Subcutaneous abdominal adipose tissue (tissue), 5 donors: ENCODE data around the gene POLR3E.

ENCODE experiments used
- H3K27ac ChIP-seq: one replicate; pipeline ENCODE4 v1.7.0; 2013; ENCODE audit warnings: low read depth, mild to moderate bottlenecking, inconsistent platforms, low read length, moderate library complexity
- H3K27me3 ChIP-seq, 5 donors: one replicate each; pipeline ENCODE4 v1.7.0; 2013; ENCODE audit warnings: low read length in 5 of 5, inconsistent platforms in 1 of 5; ENCODE audit not compliant: control insufficient read depth in 5 of 5, insufficient read depth in 4 of 5
- H3K36me3 ChIP-seq, 5 donors: one replicate each; pipeline ENCODE4 v1.7.0; 2013; ENCODE audit warnings: low read length in 5 of 5; ENCODE audit not compliant: control insufficient read depth in 5 of 5, insufficient read depth in 5 of 5
- H3K4me1 ChIP-seq, 5 donors: one replicate each; pipeline ENCODE4 v1.7.0; 2013; ENCODE audit warnings: low read length in 5 of 5, mild to moderate bottlenecking in 3 of 5, moderate library complexity in 1 of 5; ENCODE audit not compliant: control insufficient read depth in 5 of 5, insufficient read depth in 5 of 5
- H3K4me3 ChIP-seq, 5 donors: one replicate each; pipeline ENCODE4 v1.7.0; 2013; ENCODE audit warnings: low read length in 5 of 5, low read depth in 1 of 5
- H3K9ac ChIP-seq, 5 donors: one replicate each; pipeline ENCODE4 v1.7.0; 2013; ENCODE audit warnings: low read length in 5 of 5, mild to moderate bottlenecking in 4 of 5, moderate library complexity in 3 of 5
- H3K9me3 ChIP-seq, 5 donors: one replicate each; pipeline ENCODE4 v1.7.0; 2013; ENCODE audit warnings: low read length in 5 of 5; ENCODE audit not compliant: control insufficient read depth in 5 of 5
- donor health status: healthy.
- donor health status: healthy.
- donor health status: healthy.
- donor health status: healthy.
- donor health status: healthy.

The POLR3E gene

DNA sequence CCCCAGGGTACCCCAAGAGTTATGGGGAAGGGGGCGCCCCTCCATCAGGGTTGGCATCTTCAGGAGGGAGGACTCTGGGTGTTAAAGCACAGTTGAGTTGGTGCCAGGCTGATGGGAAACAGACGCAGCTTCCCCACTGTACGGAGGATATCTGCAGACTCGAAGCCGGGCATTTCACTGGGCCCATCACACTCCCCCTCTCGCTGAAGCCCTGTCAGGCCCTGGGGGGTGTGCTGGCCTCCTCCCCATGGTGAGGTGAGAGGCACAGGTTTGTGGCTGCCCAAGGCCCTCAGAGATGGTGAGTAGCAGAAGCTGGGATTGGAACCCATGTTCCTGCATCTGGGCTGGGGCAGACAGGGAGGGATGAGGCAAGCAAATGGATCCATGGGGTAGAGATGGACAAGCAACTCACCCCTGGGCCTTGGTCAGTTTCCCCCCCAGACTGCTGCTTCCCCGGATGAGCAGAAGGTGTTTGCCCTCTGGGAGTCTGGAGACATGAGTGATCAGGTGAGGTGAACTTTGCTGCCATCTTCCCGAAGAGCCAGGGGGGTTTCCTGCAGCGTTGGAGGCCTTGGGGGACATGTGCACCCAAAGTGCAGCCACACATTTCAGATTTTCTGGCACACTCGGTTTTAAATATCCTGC, 31.0 kb downstream of the POLR3E start:
- H3K9ac ChIP-seq, result peak overlapping the region in 1 of 5 donors; percentile 14

DNA sequence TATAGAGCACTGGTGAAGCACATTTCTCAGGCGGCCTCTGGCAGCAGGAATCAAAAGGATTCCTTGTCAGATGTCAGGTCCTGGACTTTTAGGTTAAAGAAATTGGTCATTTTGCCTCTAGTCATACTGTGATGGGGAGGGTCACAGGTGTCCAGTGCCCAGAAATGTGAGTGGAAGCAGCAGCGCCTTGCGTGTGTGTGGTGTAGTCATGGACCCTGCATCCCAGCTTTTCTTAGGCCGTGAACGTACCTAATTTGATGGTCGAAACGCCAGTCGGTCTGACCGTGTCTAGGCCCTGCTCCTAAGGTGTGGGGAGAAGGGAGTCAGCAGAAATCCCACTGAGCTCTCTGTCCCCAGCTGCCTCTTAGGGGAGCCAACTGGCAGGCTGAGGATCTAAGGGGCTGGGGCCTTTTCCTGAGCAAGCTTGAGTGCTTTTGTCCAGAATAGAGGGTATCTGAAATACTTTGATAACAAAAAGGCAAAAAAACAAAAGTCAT, 32.0 kb downstream of the POLR3E start:
- Histone ChIP-seq H3K4me1 (peaks cover 0 to 11% (median 7%) of the 10 kb centered on the region in 5 donors), H3K9ac (no peak overlapping the region), H3K27me3 (no peaks in the 10 kb centered on the region), H3K36me3 (peaks cover 20 to 81% (median 67%) of the 10 kb centered on the region in 5 donors), H3K4me3 (no peak overlapping the region), H3K27ac (no peak overlapping the region), H3K9me3 (no peaks in the 10 kb centered on the region)

More for the DNA sequence above, 31.0 kb downstream of the POLR3E start:
- H3K36me3 ChIP-seq, result peaks cover 14 to 84% (median 64%) of the 10 kb centered on the region in 5 donors
- H3K27me3 ChIP-seq, result no peaks in the 10 kb centered on the region
- no peak overlapping the region for H3K4me3 ChIP-seq
- no peak overlapping the region for H3K27ac ChIP-seq
- H3K4me1 ChIP-seq, result peaks cover 0 to 11% (median 7%) of the 10 kb centered on the region in 5 donors
- H3K9me3 ChIP-seq, result no peaks in the 10 kb centered on the region

DNA sequence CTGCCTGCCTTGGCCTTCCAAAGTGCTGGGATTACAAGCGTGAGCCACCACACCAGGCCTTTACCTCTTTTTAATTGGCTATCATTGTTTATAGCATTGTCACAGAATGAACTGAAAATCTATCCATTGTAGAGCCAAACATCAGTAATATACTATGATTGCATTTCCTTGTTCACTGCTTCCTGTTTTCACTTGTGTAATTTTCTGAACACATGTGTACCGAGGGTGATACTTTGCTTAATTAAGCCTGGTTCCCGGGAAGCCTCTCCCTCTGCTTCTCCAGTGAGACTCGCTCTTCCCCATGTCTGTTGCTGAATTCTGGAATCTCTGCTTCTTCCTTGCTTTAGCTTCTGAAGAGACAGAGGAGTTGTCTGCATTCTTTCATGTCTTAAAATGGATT, 33.1 kb downstream of the POLR3E start:
- no peak overlapping the region for H3K27ac ChIP-seq
- H3K9ac ChIP-seq, result no peak overlapping the region
- H3K9me3 ChIP-seq, result no peaks in the 10 kb centered on the region

DNA sequence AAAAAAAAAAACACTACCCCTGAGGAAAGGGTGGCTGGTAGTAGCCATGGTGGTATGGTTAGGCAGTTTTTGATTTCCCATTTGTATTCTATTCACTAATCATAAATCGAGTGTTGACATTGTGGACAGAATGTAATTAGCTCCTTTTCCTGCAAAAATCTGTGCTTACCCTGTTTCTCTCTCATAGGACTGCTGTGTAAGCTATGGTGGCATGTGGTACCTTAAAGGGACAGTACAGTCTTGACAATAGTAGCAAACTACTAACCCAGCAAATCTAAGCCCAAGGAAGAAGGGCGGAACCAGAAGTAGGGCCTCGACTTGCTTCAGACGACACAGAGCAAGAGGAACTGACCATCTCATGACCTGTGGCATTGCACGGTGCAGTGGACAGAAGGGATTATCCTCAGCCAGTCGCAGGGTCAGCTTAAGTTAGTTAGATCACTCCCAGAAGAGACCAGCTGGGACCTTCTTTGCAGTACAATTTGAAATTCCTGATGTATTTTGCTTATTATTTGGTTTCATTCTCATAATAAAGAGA, 36.3 kb downstream of the POLR3E start:
- Histone ChIP-seq H3K9me3 (peaks cover 0 to 9% (median 5%) of the 10 kb centered on the region in 5 donors), H3K36me3 (peaks cover 38 to 59% (median 46%) of the 10 kb centered on the region in 5 donors), H3K4me1 (peaks cover 0 to 6% (median 0%) of the 10 kb centered on the region in 5 donors), H3K27ac (no peak overlapping the region), H3K9ac (no peak overlapping the region), H3K4me3 (no peak overlapping the region), H3K27me3 (no peaks in the 10 kb centered on the region)

More for the DNA sequence above, 33.1 kb downstream of the POLR3E start:
- Histone ChIP-seq H3K27me3 (no peaks in the 10 kb centered on the region), H3K36me3 (peaks cover 28 to 81% (median 66%) of the 10 kb centered on the region in 5 donors), H3K4me3 (no peak overlapping the region), H3K4me1 (peaks cover 0 to 11% (median 7%) of the 10 kb centered on the region in 5 donors)

DNA sequence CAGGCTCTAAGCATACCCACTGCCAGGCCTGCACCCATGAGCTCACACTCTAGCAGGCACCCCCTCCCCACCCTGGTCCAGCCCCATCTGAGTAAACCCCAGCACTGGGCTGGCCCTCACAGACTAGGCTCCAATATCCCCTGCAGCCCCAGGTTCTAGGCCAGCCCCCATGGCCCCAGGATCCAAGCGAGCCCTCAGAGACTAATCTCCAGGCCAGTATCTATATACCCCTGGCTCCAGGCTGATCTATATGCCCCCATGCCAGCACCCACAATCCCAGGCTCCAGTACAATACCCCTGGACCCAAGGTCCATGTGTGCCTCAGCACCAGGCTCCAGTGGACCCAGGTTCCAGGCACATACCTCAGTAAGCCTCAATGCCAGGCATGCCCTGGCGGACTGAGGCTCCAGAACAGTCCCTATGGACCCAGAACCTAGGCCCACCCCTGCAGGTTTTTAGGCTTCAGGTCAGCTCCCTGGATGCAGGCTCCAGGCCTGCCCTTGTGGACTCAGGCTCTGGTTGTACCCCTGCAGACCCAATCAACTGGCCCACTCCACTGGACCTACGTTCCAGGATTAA, 38.5 kb downstream of the POLR3E start:
- peaks cover 37 to 47% (median 38%) of the 10 kb centered on the region in 5 donors for H3K36me3 ChIP-seq

DNA sequence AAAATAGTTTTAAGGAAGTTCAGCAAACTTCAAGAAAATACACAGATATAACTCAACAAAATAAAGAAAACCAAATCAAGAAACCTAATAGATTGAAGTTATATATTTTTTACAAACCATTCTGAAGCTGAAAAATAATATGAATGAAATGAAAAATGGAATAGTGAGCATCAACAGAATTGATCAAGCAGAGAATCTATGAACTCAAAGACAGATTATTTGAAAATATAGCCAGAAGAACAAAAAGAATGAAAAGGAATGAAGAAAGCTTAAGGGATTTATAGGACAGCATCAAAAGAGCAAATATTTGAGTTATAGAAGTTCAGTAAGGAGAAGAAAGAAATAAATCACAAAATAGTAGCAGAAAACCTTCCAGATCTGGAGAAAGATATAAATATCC, 39.4 kb downstream of the POLR3E start:
- Histone ChIP-seq H3K9me3 (peaks cover 0 to 9% (median 5%) of the 10 kb centered on the region in 5 donors), H3K4me3 (no peak overlapping the region), H3K4me1 (no peaks in the 10 kb centered on the region), H3K27ac (no peak overlapping the region), H3K9ac (no peak overlapping the region), H3K36me3 (peaks cover 35 to 41% (median 36%) of the 10 kb centered on the region in 5 donors), H3K27me3 (no peaks in the 10 kb centered on the region)

More for the DNA sequence above, 38.5 kb downstream of the POLR3E start:
- H3K4me3 ChIP-seq, result no peak overlapping the region
- no peak overlapping the region for H3K27ac ChIP-seq
- H3K9me3 ChIP-seq, result peaks cover 0 to 9% (median 5%) of the 10 kb centered on the region in 5 donors
- H3K4me1 ChIP-seq, result no peaks in the 10 kb centered on the region
- H3K9ac ChIP-seq, result no peak overlapping the region
- H3K27me3 ChIP-seq, result no peaks in the 10 kb centered on the region

DNA sequence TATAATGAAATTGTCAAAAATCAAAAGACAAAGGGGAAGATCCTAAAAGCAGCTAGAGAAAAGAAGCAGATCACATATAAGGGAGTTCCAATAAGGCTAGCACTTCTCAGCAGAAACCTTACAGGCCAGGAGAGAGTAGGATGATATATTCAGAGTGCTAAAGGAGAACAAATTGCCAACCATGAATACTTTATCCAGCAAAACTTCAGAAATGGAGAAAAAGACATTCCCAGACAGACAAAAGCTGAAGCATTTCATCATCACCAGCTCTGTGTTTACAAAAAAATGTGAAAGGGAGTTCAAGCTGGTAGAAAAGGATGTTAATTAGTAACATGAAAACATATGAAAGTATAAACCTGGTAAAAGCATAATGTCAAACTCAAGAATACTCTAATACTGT, 39.8 kb downstream of the POLR3E start:
- Histone ChIP-seq H3K9me3 (peaks cover 0 to 9% (median 5%) of the 10 kb centered on the region in 5 donors), H3K4me1 (no peaks in the 10 kb centered on the region), H3K9ac (no peak overlapping the region), H3K36me3 (peaks cover 30 to 36% (median 31%) of the 10 kb centered on the region in 5 donors), H3K27ac (no peak overlapping the region), H3K4me3 (no peak overlapping the region), H3K27me3 (no peaks in the 10 kb centered on the region)

DNA sequence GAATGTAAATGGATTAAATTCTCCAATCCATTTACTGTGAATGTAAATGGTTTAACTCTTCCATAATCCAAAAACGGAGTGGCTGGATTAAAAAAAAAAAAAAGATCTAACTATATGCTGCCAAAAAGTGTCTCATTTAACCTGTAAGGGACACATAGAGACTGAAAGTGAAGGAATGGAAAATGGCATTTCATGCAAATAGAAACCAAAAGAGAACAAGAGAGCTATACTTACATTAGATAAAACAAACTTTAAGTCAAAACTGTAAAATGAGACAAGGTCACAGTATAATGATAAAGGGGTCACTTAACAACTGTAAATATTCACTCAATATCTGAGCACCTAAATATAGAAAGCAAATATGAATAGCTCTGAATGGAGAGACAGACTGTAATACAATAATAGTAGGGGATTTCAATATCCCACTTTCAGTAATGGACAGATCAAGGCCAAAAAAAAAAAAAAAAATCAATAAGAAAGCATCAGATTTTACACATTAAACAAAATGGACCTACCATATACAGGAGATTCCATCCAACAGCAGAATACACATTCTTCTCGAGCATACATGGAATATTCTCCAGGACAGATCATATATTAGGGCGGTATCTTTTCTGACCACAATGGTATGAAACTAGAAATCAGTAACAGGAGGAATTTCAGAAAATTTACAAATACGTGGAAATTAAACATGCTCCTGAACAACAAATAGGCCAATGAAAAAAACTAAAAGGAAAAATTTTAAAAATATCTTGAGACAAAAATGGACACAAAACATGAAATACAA, 40.8 kb downstream of the POLR3E start:
- Histone ChIP-seq H3K36me3 (peaks cover 25 to 32% (median 30%) of the 10 kb centered on the region in 5 donors), H3K9me3 (peaks cover 0 to 9% (median 5%) of the 10 kb centered on the region in 5 donors)

DNA sequence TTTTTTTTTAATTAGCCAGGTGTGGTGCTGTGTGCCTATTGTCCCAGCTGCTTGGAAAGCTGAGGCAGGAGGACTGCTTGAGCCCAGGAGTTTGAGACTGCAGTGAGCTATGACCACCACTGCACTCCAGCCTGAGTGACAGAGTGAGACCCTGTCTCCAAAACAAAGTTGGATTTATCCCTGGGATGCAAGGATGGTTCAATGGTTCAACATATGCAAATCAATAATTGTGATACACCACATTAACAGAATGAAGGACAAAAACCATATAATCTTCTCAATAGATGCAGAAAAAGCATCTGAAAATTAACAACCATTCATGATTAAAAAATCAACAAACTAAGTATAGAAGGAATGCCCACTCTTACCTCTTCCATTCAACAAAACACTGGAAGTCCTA, 43.7 kb downstream of the POLR3E start:
- Histone ChIP-seq H3K9me3 (peaks cover 0 to 9% (median 5%) of the 10 kb centered on the region in 5 donors), H3K4me1 (no peaks in the 10 kb centered on the region), H3K4me3 (no peak overlapping the region), H3K27me3 (no peaks in the 10 kb centered on the region), H3K36me3 (peaks cover 5 to 19% (median 12%) of the 10 kb centered on the region in 5 donors), H3K9ac (no peak overlapping the region), H3K27ac (no peak overlapping the region)

More for the DNA sequence above, 40.8 kb downstream of the POLR3E start:
- Histone ChIP-seq H3K27me3 (no peaks in the 10 kb centered on the region), H3K27ac (no peak overlapping the region), H3K9ac (no peak overlapping the region), H3K4me1 (no peaks in the 10 kb centered on the region), H3K4me3 (no peak overlapping the region)
